Prostate gland (tissue), 2 donors: Measurements from ENCODE around the gene TRIM45. TPM values are rescaled to one million over a fixed set of nuclear protein-coding genes. Genes with fewer than 3 reads are reported as not detected.

ENCODE experiments used
- DNase-seq: peaks from one replicate; pipeline ENCODE4 v3.0.0-alpha.2; 2019; ENCODE audit warnings: low spot score
- H3K27ac ChIP-seq, 2 donors: fragments of 200-600 bp; sonication (generic); 2 replicates each; pipeline ENCODE4 v1.5.1; 2017 to 2019
- H3K27me3 ChIP-seq: fragments of 200-600 bp; sonication (generic); replicated peaks from 2 replicates; pipeline ENCODE4 v1.5.1; 2019; ENCODE audit not compliant: insufficient read depth
- H3K36me3 ChIP-seq, 2 donors: fragments of 200-600 bp; sonication (generic); 1 replicate in 1 of 2; 2 replicates in 1 of 2; pipeline versions ENCODE4 v1.5.1 to v1.8.1; 2017 to 2019
- H3K4me1 ChIP-seq: fragments of 200-600 bp; sonication (generic); replicated peaks from 2 replicates; pipeline ENCODE4 v1.5.1; 2019
- H3K4me3 ChIP-seq, 2 donors: fragments of 200-600 bp; sonication (generic); 2 replicates each; pipeline ENCODE4 v1.5.1; 2017 to 2019
- H3K9me3 ChIP-seq: fragments of 200-600 bp; sonication (generic); 2 replicates; pipeline ENCODE4 v1.5.1; 2017
- CTCF ChIP-seq, 4 experiments: fragments of 200-600 bp in 2 of 4; fragments of 450-650 bp in 2 of 4; sonication (generic) in 2 of 4; IDR thresholded peaks; 1 replicate in 3 of 4; 2 replicates in 1 of 4; pipeline ENCODE4 v1.5.1; 2016 to 2019; ENCODE audit warnings: antibody characterized with exemption in 4 of 4, mild to moderate bottlenecking in 2 of 4, moderate library complexity in 2 of 4
- POLR2A ChIP-seq: fragments of 450-650 bp; IDR thresholded peaks from one replicate; pipeline ENCODE4 v1.6.1; 2016; ENCODE audit warnings: antibody characterized with exemption, mild to moderate bottlenecking
- POLR2AphosphoS5 ChIP-seq: sonication (generic); formaldehyde crosslinking; IDR thresholded peaks from one replicate; pipeline ENCODE4 v1.6.1; 2017; ENCODE audit warnings: antibody characterized with exemption
- WGBS: methylation state at CpG from one replicate; pipeline ENCODE4 v1.1.5; 2018; 5-methylcytosine and 5-hydroxymethylcytosine counted together
- intact Hi-C: fragments of 100-400 bp; cut with DNase I; formaldehyde crosslinking; loops from one replicate; pipeline ENCODE4 v1.14.2; 2022
- total RNA-seq, 2 donors: library from RNA; depleted of rRNA; stranded (reverse); fragments of >200 nt; gene quantifications; one replicate each; pipeline ENCODE4 v1.1.0, GENCODE V29; 2016

Gene TRIM45
- total RNA-seq, 2 donors from 2014 or later = 4.0 to 13.2 TPM

GRCh38 chr1:117101334-117101733 is 20.2 kb downstream of the TRIM45 start:
- intact Hi-C loops = no loop called here
- no peaks in the 10 kb centered on the region for H3K36me3 ChIP-seq
- 100% methylated on average over 1 of the region's 1 CpG for WGBS

DNA sequence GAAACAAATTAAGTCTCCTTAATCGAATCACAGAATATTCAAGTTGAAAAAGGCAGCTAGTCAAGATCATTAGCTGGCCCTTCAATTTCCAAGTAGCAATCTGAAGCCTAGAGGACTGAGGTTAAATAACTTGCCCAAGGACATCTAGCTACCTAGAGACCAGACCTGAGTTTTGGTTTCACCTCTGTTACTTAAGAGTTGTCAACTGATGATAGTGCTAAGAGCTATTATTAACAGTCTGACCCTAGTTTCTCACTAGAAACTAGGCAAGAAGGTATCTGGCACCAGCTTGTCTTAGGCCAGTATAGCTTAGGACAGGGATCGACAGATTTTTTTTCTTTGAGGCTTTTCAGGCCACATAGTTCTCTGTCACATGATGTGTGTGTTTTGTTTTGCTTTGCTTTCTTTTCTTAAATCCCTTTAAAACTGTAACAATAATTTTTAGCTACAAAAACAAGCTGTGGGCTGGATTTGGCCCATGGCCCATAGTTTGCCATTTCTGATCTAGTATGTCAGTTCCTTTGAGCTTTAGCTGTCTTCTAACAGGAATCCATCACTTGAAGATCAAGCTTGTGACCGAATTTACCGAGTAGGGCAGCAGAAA is 23.2 kb downstream of the TRIM45 start:
- no peak for DNase-seq
- no peak overlapping the region for H3K4me3 ChIP-seq
- no peak for TF ChIP-seq CTCF (IDR thresholded peaks at IDR 0.05)
- no peak for TF ChIP-seq POLR2A
- no peak for TF ChIP-seq POLR2AphosphoS5
- no peaks in the 10 kb centered on the region for H3K4me1 ChIP-seq
- intact Hi-C loops = loop anchor here (10.0 kb wide), 1 partner anchor 266 kb away; the partner anchor contains the start of gene MAN1A2
- no peaks in the 10 kb centered on the region for H3K27me3 ChIP-seq
- WGBS = 83% methylated on average over 4 of the region's 4 CpGs
- H3K27ac ChIP-seq = no peak overlapping the region
- H3K9me3 ChIP-seq = no peaks in the 10 kb centered on the region
- H3K36me3 ChIP-seq = no peaks in the 10 kb centered on the region

More at GRCh38 chr1:117101334-117101733, 20.2 kb downstream of the TRIM45 start:
- H3K27me3 ChIP-seq = no peaks in the 10 kb centered on the region
- no peak for DNase-seq
- H3K4me1 ChIP-seq = no peaks in the 10 kb centered on the region
- no peaks in the 10 kb centered on the region for H3K9me3 ChIP-seq
- TF ChIP-seq CTCF (IDR thresholded peaks at IDR 0.05) (no peak), POLR2AphosphoS5 (no peak), POLR2A (no peak)
- no peak overlapping the region for H3K4me3 ChIP-seq
- no peak overlapping the region for H3K27ac ChIP-seq

GRCh38 chr1:117097443-117097842 is 24.1 kb downstream of the TRIM45 start:
- no peaks in the 10 kb centered on the region for H3K4me1 ChIP-seq
- no peak overlapping the region for H3K4me3 ChIP-seq
- no peaks in the 10 kb centered on the region for H3K36me3 ChIP-seq
- H3K27me3 ChIP-seq = no peaks in the 10 kb centered on the region
- DNase-seq = no peak
- H3K9me3 ChIP-seq = no peaks in the 10 kb centered on the region
- intact Hi-C loops = loop anchor here (10.0 kb wide), 1 partner anchor 267 kb away; the partner anchor contains the start of gene MAN1A2
- H3K27ac ChIP-seq = no peak overlapping the region
- TF ChIP-seq CTCF (IDR thresholded peaks at IDR 0.05) = no peak
- TF ChIP-seq POLR2A = no peak
- TF ChIP-seq POLR2AphosphoS5 = no peak
- WGBS = 65% methylated on average over 4 of the region's 4 CpGs

- Histone ChIP-seq H3K4me1 (no peaks in the 10 kb centered on the region), H3K27ac (peak overlapping the region in 1 of 2 donors; percentile 14), H3K27me3 (no peaks in the 10 kb centered on the region), H3K36me3 (no peaks in the 10 kb centered on the region), H3K4me3 (no peak overlapping the region), H3K9me3 (no peaks in the 10 kb centered on the region)
- TF ChIP-seq POLR2AphosphoS5 (no peak), POLR2A (no peak), CTCF (IDR thresholded peaks at IDR 0.05) (no peak)
- no peak for DNase-seq
- intact Hi-C loops = loop anchor here (10.0 kb wide), 1 partner anchor 268 kb away; the partner anchor contains the start of gene MAN1A2
- whole genome bisulfite sequencing = 33% methylated on average over 3 of the region's 3 CpGs
These were observed 24.6 kb downstream of the TRIM45 start for GRCh38 chr1:117096951-117097408.
